ENCODE results near the gene GNAS-AS1.

Gene GNAS-AS1

DNA sequence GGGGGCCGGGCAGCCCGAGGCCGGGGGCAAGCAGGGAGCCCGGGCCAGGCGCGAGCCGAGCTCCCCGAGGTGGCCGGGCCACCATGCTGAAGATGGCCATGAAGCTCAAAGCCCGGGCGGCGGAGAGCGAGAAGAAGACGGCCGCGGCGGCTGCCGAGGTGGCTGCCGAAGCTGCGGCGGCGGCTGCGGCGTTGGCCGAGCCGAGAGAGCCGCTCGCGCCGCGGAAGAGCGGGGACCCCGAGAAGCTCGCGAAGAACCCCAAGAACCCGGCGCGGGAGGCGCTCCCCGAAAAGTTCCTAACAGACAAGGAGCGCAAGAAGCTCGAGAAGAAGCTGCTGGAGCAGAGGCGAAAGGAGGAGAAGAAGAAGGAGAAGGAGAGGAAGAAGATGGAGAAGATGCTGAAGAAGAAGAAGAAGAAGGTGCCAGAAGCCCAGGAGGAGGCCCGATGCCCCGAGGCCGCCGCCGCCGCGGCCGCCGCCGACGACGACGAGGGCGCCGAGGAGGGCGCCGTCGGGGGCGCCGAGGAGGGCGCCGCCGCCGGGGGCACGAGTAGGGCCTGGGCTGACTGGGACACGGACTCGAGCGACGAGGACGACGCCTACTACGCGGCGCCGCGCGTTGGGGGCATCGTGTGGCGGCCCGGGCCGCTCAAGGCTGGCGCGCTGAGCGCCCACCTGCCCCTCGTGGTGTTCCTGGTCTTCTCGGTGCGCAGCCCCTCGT, 39.3 kb upstream of the GNAS-AS1 start:
- Histone ChIP-seq H3K4me1 (peaks cover 0 to 29% (median 19%) of the 10 kb centered on the region in 4 donors), H3K9me3 (no peaks in the 10 kb centered on the region), H3K36me3 (no peaks in the 10 kb centered on the region), H3K27ac (peak overlapping the region; percentile 100), H3K27me3 (no peaks in the 10 kb centered on the region), H3K4me3 (peak overlapping the region; percentile 91 to 97)
- intact Hi-C loops (cut with DNase I; ENCODE audit: low total_unique reads), result loop anchor here (5.0 kb wide), 2 partner anchors 92 to 142 kb away; partner anchors contain the start of genes ATP5F1E and NELFCD
- TF ChIP-seq, protein P1, sequence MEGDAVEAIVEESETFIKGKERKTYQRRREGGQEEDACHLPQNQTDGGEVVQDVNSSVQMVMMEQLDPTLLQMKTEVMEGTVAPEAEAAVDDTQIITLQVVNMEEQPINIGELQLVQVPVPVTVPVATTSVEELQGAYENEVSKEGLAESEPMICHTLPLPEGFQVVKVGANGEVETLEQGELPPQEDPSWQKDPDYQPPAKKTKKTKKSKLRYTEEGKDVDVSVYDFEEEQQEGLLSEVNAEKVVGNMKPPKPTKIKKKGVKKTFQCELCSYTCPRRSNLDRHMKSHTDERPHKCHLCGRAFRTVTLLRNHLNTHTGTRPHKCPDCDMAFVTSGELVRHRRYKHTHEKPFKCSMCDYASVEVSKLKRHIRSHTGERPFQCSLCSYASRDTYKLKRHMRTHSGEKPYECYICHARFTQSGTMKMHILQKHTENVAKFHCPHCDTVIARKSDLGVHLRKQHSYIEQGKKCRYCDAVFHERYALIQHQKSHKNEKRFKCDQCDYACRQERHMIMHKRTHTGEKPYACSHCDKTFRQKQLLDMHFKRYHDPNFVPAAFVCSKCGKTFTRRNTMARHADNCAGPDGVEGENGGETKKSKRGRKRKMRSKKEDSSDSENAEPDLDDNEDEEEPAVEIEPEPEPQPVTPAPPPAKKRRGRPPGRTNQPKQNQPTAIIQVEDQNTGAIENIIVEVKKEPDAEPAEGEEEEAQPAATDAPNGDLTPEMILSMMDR (IDR thresholded peaks at IDR 0.05), result no peak
- peak in 1 of 2 donors; percentile 68 for DNase-seq

DNA sequence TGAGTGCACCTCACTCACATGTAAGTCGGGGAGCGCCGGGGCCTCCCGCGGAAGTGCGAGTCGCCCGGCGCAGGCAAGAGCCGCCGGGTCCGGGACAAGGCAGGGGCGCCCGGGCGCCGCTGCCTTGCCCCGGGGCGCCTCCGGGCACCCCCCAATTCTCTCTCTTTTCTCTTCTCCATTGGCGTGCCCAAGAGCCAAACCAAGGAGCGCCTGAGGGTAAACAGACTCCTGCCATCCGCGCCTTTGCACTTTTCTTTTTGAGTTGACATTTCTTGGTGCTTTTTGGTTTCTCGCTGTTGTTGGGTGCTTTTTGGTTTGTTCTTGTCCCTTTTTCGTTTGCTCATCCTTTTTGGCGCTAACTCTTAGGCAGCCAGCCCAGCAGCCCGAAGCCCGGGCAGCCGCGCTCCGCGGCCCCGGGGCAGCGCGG, 38.6 kb upstream of the GNAS-AS1 start:
- Histone ChIP-seq H3K27ac (peak overlapping the region; percentile 100), H3K36me3 (no peaks in the 10 kb centered on the region), H3K4me1 (peaks cover 0 to 23% (median 15%) of the 10 kb centered on the region in 4 donors), H3K9me3 (no peaks in the 10 kb centered on the region), H3K27me3 (no peaks in the 10 kb centered on the region), H3K4me3 (peak overlapping the region; percentile 91 to 97)
- DNase-seq, result peak in 1 of 2 donors; percentile 65
- TF ChIP-seq, protein P1 (IDR thresholded peaks at IDR 0.05), result no peak
- intact Hi-C loops (cut with DNase I; ENCODE audit: low total_unique reads), result loop anchor here (5.0 kb wide), 1 partner anchor 93 kb away; the partner anchor contains the start of gene NELFCD

DNA sequence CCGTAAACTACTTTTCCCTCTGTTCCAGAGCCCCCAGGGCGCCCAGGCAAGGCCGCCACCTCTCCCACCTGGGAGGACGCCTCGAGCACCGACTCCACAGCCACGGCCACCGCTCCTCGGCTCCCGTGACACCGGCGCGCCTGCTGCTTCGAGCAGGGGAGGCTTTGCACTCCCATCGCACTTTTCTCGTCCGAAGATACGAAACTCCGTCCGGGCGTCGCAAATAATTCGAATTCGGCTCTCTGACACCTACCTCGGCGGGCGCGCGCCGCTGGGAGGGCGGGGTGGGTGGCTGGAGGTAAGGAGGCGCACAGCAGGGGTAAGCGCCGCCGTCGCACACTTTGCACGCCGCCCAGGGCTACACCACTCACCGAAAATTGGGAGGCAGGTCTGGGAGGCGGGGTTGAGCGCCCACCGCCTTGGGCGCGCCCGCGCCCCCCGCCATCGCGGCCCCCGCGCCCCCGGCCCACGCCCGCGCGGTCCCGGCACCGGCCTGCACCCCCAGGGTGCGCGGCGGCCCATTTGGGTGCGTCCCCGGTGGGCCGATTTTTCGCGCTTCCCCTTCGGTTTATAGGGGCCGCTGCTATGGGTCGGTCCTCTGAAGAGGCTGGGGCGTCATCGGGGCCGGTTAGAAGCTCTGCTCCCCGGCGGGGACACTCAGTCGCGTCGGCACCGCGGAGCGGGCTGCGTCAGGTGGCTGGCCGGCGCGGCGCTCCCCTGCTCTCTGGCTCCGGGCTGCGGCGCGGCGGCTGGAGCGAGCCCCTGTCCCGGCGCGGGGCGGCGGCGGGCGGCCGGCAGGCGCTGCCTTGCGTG, 38.0 kb upstream of the GNAS-AS1 start:
- Histone ChIP-seq H3K9me3 (no peaks in the 10 kb centered on the region), H3K4me1 (peaks cover 0 to 17% (median 9%) of the 10 kb centered on the region in 4 donors), H3K27me3 (no peaks in the 10 kb centered on the region), H3K4me3 (peak overlapping the region; percentile 91 to 97), H3K36me3 (no peaks in the 10 kb centered on the region), H3K27ac (peak overlapping the region; percentile 100)
- intact Hi-C loops (cut with DNase I; ENCODE audit: low total_unique reads), result loop anchor here (5.0 kb wide), 1 partner anchor 94 kb away; the partner anchor contains the start of gene NELFCD
- peak; percentile 70 to 89 for DNase-seq
- TF ChIP-seq, protein P1 (IDR thresholded peaks at IDR 0.05), result no peak

DNA sequence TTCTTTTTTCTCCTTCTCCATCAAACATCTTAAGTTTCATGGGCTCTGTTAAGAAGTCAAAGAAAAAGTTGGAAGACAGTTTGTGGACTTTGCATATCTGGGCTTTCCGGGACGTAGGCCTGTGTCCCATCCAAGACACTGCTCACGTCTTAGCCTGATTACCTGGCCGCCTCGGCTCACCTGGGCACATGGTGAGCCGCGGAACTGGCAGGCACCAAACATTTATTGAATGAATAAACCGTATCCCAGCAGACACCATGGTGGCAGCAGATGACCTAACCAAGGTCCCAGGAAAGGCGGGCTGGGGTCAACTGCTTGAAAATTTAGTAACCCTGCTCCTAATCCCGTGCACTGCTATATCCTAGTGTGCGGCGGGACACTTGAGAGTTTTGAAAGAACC, 37.4 kb upstream of the GNAS-AS1 start:
- no peak for DNase-seq
- no peaks in the 10 kb centered on the region for H3K27me3 ChIP-seq
- H3K27ac ChIP-seq, result peak overlapping the region; percentile 75 to 100
- TF ChIP-seq, protein P1 (IDR thresholded peaks at IDR 0.05), result no peak
- H3K4me3 ChIP-seq, result peak overlapping the region; percentile 91 to 97
- peaks cover 0 to 11% (median 3%) of the 10 kb centered on the region in 4 donors for H3K4me1 ChIP-seq
- no peaks in the 10 kb centered on the region for H3K36me3 ChIP-seq
- H3K9me3 ChIP-seq, result no peaks in the 10 kb centered on the region
- intact Hi-C loops (cut with DNase I; ENCODE audit: low total_unique reads), result loop anchor here (5.0 kb wide), 1 partner anchor 94 kb away; the partner anchor contains the start of gene NELFCD

DNA sequence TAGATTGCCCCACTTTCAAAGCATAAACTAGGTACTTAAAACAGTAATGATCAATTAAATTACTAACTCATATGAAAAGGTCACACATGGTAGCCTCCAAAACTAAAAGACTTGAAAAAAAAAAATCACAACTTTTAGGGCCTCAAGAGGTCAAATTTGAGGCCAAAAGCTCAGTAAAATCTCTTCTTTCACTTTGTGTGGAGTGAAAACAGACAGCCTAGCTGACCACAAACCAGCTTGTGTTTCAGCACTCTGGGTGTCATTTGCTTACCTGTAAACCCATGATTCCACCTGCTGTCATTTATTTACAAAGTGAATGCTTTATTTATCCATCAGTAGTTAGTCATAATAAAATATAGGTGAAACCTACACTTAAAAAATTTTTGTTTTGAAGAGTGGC, 35.8 kb upstream of the GNAS-AS1 start:
- no peak for DNase-seq
- Histone ChIP-seq H3K4me3 (no peak overlapping the region), H3K27me3 (no peaks in the 10 kb centered on the region), H3K4me1 (peaks cover 0 to 9% (median 3%) of the 10 kb centered on the region in 4 donors), H3K9me3 (no peaks in the 10 kb centered on the region), H3K27ac (no peak overlapping the region), H3K36me3 (no peaks in the 10 kb centered on the region)
- intact Hi-C loops (cut with DNase I; ENCODE audit: low total_unique reads), result loop anchor here (5.0 kb wide), 1 partner anchor 96 kb away; the partner anchor contains the start of gene NELFCD
- TF ChIP-seq, protein P1 (IDR thresholded peaks at IDR 0.05), result no peak
